Stimulated activated CD4-positive, alpha-beta T cell treated with anti-CD3 and anti-CD28 coated beads, Interleukin-1b, Interleukin-23, amount 100 ng/mL, for 48 hours (primary cell): ENCODE measurements around the gene CATSPERD.
"Not testable (repeated sequence)": the region's sequence is repeated elsewhere in the genome, so short reads cannot be mapped to it uniquely, and the experiment has no call there.

ENCODE experiments used
- DNase-seq: peaks from one replicate; pipeline ENCODE4 v3.0.0-alpha.2; 2020

The CATSPERD gene

DNA sequence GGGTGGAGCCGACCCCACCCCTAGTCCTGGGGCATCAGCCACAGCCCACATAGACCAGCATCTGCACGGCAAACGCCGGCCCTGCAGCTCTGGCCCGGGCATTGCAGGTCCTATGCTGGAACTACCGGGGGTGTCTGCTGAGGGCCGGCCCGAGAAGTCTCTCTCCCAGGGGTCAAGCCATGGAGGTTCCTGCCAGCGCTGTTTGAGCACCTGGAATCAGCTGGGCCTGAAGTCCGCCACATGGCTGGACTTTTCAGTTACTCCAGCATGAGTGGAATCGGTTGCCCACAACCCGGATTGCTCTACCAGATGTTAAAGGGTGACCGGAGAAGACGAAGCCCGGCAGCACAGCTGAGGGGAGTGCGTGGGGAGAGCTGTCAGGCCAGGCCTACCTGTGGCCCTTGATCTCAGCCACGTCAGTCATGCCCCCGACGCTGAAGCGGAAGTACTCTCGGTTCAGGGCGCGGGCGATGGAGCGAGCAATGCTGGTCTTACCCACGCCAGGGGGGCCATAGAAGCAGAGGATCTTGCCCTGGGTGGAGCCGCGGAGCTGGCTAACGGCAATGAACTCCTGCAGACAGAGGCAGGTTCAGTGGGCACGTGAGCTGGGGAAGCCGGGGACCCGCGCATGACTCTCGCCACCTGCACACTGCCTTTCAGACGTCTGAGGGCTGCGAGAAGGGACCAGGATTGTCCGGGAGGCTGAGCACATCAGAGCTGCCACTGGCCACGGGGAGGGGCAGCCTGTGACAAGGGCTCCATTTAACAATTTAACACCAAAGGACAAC lies 21.6 kb upstream of the CATSPERD start:
- DNase-seq: no peak

DNA sequence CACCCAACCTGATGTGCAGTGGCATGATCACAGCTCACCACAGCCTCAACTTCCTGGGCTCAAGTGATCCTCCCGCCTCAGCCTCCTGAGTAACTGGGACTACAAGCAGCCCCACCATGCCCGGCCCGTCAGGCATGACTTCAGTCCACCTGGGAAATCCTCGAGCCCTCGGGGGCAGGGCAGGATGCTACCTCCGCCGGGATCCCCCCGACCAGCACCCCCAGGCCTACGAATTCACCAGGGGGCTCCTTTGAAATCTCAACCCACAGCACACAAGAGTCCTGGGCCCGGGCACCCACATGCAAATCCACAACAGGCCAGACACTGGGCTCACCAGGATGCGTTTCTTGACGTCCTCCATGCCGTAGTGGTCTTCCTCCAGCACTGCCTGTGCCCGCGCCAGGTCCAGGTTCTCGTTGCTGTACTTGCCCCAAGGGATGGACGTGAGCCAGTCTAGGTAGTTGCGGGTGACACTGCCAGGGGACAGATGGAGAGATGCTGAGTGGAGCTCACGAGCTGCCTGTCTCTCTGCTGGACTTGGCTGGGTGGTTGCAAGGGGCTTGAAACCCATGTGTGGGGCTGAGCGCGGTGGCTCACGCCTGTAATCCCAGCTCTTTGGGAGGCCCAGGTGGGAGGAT lies 19.9 kb upstream of the CATSPERD start:
- DNase-seq: no peak

DNA sequence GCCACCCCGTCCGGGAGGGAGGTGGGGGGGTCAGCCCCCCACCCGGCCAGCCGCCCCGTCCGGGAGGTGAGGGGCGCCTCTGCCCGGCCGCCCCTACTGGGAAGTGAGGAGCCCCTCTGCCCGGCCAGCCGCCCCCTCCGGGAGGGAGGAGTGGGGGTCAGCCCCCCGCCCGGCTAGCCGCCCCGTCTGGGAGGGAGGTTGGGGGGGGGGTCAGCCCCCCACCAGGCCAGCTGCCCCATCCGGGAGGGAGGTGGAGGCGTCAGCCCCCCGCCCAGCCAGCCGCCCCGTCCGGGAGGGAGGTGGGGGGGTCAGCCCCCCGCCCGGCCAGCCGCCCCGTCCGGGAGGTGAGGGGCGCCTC lies 18.4 kb upstream of the CATSPERD start:
- DNase-seq: not testable (repeated sequence)

DNA sequence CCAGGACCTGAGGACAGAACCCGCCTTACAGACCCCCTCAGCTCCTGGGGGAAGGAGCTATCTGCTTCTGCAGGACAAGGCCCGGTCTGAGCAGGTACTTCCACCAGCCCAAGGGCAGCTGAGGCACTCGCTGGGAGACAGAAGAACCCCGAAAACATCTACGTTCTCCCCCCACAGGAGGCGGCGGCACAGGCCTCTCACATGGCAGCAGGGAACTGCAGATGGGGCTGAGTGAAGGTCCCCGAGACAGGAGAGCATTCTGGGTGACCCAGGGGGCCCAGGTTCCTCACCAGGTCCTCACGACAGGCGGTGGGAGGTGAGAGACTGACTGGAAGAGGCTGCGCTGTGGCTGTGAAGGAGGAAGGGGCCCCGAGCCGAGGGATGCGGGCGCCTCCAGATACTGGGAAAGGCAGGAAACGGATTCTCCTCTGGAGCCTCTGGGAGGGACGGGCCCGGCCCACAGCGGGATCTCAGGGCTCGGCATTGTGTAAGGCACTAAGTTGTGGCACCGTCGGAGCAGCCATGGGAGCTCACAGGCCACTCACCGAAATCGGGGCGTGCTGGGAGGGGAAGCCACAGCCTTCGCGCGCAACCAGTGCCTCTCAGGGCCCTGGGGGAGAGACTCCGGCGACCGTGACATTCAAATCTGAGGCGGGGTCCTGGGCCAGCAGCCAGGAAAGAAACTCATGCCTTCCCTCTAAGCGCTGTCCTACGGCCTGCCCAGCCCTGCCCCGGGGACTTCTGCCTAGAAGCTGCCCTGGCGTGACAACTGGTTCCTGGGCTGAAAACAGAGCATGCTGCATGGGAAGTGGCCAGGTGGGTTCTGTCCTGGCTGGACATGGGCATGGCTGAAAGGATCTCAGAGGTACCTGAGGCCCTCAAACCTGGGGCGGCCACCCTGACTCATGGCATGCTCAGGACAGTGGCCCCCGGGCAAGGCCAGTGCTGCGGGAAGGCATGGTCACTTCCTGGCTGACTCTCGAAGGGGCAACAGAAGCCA lies 16.3 kb upstream of the CATSPERD start:
- DNase-seq: no peak

GRCh38 chr19:5705552-5705951 lies 14.9 kb upstream of the CATSPERD start:
- no peak for DNase-seq

GRCh38 chr19:5706876-5707573 lies 13.4 kb upstream of the CATSPERD start:
- DNase-seq: no peak

DNA sequence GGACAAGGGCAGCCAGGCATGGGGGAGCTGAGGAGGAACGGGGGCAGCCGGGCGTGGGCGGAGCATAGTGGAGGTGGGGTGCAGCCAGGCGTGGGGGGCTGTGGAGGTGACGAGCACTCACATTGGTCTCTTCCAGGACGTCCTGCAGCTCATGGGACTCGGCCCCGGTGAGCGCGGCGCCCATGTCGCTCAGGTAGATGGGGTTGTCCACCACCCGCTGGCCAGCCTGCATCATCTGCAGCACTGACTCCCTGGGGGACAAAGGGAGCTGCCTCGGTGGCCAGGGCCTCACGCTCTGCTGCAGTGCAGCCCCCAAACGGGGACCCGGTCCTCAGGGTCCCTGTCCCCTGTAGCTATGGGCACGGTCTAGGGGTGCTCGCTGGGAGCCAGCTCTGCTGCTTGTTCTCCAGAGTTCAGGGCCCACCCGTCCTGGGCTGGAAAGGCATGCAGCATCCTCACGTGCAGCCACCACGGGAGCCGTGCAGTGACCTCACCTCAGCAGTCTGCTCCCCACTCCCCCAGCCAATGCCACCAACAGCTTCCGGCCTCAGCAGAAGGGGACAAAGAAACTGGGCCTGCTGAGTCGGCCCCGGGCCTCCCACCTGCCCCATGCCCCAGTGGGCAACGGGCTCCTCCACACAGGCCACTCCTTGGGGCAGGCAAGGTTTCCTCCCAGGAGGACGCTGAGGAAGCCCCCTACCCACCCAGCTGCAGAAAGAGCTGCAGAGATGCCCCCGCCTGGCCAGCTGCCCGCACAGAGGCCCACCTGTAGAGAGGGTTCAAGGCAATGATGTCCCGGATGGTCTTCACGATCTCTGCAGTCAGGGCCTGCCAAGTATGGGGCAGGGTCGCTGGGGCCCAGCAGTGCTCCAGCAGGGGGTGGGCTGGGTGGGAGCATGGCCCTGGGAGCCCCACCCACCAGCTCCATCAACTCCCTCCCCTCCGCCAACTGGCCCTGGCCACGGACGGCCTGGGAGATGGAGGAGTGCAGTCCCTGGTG lies 12.6 kb upstream of the CATSPERD start:
- no peak for DNase-seq

- no peak for DNase-seq
Observed at GRCh38 chr19:5711025-5711424, 9.4 kb upstream of the CATSPERD start.

- no peak for DNase-seq
Observed at GRCh38 chr19:5711713-5712161, 8.7 kb upstream of the CATSPERD start.

GRCh38 chr19:5713228-5713627 lies 7.2 kb upstream of the CATSPERD start:
- DNase-seq: no peak

DNA sequence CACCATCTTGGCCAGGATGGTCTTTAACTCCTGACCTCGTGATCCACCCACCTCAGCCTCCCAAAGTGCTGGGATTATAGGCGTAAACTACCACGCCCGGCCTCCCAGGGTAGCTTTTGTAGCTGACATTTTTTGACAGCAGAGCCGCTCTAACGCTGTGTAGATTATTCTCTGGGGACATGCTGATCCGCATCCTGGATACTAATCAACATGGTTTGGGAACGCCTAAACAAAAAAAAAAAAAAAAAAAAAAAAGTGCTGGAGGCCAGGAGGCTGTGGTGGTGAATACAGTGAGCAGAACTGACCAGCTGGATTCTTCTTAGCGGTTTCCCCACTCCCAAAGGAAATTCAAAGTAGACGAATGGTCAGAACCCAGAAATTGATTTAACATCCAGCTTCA lies 5.6 kb upstream of the CATSPERD start:
- DNase-seq: no peak

DNA sequence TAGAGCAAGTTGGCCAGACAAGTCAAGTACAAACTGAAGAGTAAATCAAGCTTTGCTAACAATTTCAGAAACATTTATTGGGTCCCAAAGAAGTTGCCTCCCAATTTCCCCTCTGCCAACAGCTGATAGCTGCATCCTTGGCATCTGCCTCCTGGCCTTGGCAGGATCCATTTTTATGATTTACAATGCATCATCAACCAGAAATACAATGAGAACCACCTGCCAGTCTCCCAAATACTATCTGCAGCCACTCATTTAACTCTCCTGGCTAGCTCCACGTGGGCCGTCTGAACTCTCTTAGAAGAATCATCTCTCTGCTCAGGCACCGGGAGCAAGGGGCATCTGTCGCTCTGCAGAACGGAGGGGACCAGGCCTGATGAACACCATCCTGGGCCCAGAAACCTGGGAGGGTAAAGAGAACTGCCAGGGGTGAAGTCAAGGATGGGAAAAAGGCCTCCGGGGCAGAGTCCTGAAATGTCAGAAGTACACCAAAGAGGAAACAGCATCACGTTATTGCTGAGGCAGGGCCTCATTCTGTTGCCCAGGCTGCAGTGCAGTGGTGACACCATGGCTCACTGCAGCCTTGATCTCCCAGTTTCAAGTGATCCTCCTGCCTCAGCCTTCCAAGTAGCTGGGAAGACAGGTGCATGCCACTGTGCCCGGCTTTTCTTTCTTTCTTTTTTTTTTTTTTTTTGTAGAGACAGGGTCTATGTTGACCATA lies 3.1 kb upstream of the CATSPERD start:
- no peak for DNase-seq

DNA sequence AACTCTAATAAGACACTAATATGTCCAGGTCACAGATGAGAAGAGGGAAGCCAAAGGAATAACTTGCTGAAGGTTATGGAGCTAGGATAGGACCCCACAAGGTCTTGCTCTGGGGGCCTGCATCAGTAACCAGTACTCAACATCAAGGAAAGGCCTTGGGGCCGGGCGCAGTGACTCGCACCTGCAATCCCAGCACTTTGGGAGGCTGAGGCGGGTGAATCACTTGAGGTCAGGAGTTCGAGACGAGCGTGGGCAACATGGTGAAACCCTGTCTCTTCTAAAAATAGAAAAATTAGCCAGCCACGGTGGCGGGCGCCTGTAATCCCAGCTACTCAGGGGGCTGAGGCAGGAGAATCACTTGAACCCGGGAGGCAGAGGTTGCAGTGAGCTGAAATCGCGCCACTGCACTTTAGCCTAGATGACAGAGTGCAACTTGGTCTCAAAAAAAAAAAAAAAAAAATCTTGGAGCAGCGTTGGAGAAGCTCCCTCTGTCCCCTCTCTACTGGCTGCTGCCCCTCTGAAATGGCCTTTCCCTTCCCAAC lies 2.3 kb upstream of the CATSPERD start:
- DNase-seq: peak; percentile 83

- DNase-seq: peak; percentile 72
Observed at GRCh38 chr19:5718579-5719273, 1.7 kb upstream of the CATSPERD start.

DNA sequence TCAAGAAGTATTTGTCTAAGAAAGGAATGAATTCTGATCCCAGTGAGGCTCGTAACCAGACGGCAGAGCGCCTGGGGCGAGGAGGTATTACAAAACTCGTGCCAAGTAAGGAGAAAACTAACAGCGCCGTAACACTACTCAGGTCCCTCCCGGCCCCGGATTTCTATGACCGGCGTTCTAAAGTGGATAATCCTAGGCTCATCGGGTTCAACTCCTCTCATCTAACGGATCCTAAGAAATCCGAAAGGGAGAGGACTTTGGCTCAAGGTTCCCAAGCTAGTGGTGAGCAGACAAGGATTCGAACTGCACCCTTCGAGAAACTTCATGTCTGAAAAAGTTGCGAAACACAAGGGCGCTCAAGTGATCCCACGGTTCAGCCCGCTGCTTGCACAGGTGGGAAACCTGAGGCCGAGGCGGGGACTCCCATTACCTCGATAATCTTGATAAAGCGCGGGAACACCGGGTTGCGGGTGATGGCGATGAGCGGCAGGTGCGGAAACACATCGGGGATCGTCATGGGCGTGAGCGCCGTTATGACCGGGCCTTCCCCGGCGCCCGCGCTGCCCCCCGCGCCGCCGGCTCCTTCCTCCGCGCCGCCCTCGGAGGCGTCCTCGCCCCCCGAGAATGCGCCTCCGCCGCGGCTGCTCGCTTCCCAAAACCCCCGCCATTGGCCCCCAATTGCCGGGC lies 1.0 kb upstream of the CATSPERD start:
- peak; percentile 51 for DNase-seq

DNA sequence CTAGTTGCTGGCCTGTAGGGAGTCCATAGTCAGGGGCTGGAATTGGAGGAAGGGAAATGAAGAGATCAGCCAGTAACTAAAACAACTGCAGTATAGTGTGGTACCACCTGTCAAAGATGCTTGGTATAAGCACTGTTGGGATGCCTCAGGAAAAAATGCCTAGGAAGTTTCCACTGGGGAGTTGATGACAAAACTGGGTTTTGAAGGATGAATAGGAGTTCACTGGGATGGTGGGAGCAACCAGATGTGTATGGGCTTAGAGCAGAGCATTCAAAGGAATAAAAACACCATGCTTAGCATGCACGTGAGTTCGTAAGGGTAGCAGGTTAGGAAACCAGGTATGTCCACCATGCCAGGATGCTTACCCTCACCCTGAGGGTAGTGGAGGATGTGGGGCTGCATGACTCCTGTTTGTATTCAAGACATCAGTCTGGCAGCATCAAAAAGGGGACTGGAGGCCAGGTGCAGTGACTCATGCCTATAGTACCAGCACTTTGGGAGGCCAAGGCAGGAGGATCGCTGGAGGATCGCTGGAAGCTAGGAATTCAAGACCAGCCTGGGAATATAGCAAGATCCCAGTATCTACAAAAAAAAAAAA lies 7.1 kb downstream of the CATSPERD start:
- DNase-seq: no peak

DNA sequence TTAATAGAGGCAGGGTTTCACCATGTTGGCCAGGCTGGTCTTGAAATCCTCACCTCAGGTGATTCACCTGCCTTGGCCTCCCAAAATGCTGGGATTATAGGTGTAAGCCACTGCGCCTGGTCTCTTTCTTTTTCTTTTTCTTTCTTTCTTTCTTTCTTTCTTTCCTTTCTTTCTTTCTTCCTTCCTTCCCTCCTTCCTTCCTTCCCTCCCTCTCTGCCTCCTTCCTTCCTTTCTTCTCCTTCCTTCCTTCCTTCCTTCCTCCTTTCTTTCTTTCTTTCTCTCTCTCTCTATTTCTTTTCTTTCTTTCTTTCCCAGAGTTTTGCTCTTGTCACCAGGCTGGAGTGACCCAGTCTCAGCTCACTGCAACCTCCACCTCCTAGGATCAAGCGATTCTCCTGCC lies 12.7 kb downstream of the CATSPERD start:
- not testable (repeated sequence) for DNase-seq

DNA sequence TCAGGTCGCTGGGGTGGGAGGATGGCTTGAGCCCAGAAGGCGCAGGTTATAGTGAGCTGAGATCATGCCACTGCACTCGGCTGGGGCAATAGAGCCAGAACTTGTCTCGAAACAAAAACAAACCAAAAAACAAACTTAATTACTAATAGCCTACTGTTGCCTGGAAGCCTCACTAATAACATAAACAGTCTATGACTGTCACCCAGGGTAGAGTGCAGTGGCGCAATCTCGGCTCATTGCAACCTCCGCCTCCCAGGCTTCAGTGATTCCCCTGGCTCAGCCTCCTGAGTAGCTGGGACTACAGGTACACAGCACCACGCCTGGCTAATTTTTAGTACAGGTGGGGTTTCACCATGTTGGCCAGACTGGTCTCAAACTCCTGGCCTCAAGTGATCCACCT lies 18.0 kb downstream of the CATSPERD start:
- no peak for DNase-seq

DNA sequence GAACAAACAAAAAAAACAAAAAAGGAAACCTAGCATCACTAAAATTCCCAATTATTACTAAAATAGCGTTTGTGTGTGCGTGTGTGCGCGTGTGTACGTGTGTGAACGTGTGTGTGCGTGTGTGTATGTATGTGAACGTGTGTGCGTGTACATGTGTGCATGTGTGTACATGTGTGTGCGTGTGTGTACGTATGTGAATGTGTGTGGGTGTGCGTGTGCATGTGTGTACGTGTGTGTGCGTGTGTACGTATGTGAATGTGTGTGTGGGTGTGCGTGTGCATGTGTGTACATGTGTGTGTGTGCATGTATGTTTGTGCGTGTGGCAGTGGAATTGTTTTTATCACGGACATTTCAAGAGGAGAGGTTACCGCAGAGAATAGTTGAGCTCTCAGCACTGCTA lies 21.6 kb downstream of the CATSPERD start:
- no peak for DNase-seq
